ENCODE results near the gene SCAF11. TPM values are rescaled to one million over a fixed set of nuclear protein-coding genes. Genes with fewer than 3 reads are reported as not detected.

Gene SCAF11
- total and polyA plus RNA-seq, 2 experiments from 2014 or later = 57.3 to 129 TPM

DNA sequence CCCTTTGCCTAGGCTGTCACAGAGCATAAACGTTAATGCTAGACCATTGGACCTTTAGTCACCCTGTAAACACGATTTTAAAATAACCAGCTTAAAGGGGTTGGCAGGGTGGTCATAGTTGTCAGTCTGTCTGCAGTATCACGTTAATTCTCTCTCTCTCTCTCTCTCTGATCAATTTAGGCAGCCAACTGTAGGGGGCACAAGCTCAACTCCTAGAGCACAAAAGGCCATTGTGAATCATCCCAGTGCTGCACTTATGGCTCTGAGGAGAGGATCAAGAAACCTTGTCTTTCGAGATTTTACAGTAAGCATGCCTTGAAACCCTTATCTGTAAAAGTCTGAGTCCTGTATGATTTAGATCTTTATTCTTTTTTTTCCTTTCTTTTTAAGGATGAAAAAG, 97.1 kb downstream of the SCAF11 start:
- Histone ChIP-seq H3K36me3 (peaks cover 41% of the 10 kb centered on the region), H3K27ac (no peak overlapping the region), H3K4me1 (ENCODE audit: low read depth) (no peaks in the 10 kb centered on the region), H3K9me3 (ENCODE audit: low read depth) (no peaks in the 10 kb centered on the region), H3K4me3 (no peak overlapping the region), H3K27me3 (no peaks in the 10 kb centered on the region)
- TF ChIP-seq, protein P1, sequence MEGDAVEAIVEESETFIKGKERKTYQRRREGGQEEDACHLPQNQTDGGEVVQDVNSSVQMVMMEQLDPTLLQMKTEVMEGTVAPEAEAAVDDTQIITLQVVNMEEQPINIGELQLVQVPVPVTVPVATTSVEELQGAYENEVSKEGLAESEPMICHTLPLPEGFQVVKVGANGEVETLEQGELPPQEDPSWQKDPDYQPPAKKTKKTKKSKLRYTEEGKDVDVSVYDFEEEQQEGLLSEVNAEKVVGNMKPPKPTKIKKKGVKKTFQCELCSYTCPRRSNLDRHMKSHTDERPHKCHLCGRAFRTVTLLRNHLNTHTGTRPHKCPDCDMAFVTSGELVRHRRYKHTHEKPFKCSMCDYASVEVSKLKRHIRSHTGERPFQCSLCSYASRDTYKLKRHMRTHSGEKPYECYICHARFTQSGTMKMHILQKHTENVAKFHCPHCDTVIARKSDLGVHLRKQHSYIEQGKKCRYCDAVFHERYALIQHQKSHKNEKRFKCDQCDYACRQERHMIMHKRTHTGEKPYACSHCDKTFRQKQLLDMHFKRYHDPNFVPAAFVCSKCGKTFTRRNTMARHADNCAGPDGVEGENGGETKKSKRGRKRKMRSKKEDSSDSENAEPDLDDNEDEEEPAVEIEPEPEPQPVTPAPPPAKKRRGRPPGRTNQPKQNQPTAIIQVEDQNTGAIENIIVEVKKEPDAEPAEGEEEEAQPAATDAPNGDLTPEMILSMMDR (IDR thresholded peaks at IDR 0.05; ENCODE audit: low read depth, low read length) = peak; percentile 34
- peak in 1 of 2 donors; percentile 27 for DNase-seq (ENCODE audit: low read depth in 1 of 2, low spot score in 1 of 2)

DNA sequence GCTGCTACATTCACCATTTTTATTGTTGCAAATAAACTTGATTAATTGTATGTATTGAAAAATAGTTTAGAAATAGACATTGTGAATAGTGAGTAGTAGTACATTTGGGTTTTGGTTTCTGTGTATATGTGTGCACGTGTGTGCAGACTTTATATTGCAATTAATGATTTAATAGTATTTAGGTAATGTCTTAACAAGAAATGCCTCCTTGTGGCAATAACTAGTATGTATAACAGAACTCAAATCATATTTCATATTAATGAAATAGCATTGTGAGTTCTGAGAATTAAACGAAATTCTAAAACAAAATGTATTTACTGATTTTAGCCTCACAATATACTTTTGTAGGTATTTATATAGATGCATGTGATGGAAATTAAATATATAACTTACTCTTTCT, 100.1 kb downstream of the SCAF11 start:
- TF ChIP-seq, protein P1 (IDR thresholded peaks at IDR 0.05; ENCODE audit: low read depth, low read length) = no peak
- peaks cover 24% of the 10 kb centered on the region for H3K36me3 ChIP-seq
- DNase-seq (ENCODE audit: low read depth in 1 of 2, low spot score in 1 of 2) = no peak

GRCh38 chr12:45887544-45887943, 102.8 kb downstream of the SCAF11 start:
- no peaks in the 10 kb centered on the region for H3K9me3 ChIP-seq (ENCODE audit: low read depth)
- TF ChIP-seq, protein P1 (IDR thresholded peaks at IDR 0.05; ENCODE audit: low read depth, low read length) = no peak
- peaks cover 4% of the 10 kb centered on the region for H3K36me3 ChIP-seq
- DNase-seq (ENCODE audit: low read depth in 1 of 2, low spot score in 1 of 2) = no peak
- no peak overlapping the region for H3K27ac ChIP-seq
- no peaks in the 10 kb centered on the region for H3K27me3 ChIP-seq
- H3K4me3 ChIP-seq = no peak overlapping the region
- no peaks in the 10 kb centered on the region for H3K4me1 ChIP-seq (ENCODE audit: low read depth)

More for the DNA sequence above, 100.1 kb downstream of the SCAF11 start:
- H3K4me3 ChIP-seq = no peak overlapping the region
- no peak overlapping the region for H3K27ac ChIP-seq
- no peaks in the 10 kb centered on the region for H3K27me3 ChIP-seq
- no peaks in the 10 kb centered on the region for H3K9me3 ChIP-seq (ENCODE audit: low read depth)
- no peaks in the 10 kb centered on the region for H3K4me1 ChIP-seq (ENCODE audit: low read depth)

DNA sequence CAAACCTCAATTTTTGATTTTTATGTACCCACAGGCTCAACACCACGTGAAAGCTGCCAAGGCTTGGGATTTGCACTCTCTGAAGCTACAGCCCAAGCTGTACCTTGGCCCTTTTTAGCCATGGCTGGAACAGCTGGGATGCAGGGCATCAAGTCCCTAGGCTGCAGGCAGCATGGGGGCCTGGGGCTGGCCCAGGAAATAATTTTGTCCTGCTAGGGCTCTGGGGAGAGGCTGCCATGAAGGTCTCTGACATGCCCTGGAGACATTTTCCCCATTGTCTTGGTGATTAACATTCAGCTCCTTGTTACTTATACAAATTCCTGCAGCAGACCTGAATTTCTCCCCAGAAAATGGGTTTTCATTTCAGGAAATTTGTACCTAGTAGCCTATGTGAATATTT, 103.7 kb downstream of the SCAF11 start:
- no peak overlapping the region for H3K4me3 ChIP-seq
- H3K27ac ChIP-seq = no peak overlapping the region
- peaks cover 6% of the 10 kb centered on the region for H3K36me3 ChIP-seq
- no peak for DNase-seq (ENCODE audit: low read depth in 1 of 2, low spot score in 1 of 2)
- TF ChIP-seq, protein P1 (IDR thresholded peaks at IDR 0.05; ENCODE audit: low read depth, low read length) = no peak
- no peaks in the 10 kb centered on the region for H3K4me1 ChIP-seq (ENCODE audit: low read depth)
- no peaks in the 10 kb centered on the region for H3K27me3 ChIP-seq
- no peaks in the 10 kb centered on the region for H3K9me3 ChIP-seq (ENCODE audit: low read depth)

DNA sequence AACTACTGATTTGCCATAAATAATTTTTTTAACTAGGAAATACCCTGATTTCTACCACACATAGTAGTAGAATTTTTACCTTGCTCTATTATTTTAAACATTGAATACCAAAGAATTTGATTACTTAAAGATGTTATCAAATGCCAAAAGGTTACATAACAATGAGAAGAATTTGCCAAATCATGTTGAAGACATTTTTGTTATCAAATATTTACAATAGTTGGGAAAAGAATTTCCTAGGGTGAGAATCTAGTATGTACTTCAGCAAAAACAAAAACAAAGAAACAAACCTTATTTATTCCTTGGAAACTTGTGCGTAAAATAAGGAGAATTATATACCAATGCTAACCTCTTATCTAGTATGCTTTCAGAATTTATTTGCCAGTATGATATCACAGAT, 107.2 kb downstream of the SCAF11 start:
- TF ChIP-seq, protein P1 (IDR thresholded peaks at IDR 0.05; ENCODE audit: low read depth, low read length) = no peak
- H3K27ac ChIP-seq = no peak overlapping the region
- no peaks in the 10 kb centered on the region for H3K27me3 ChIP-seq
- peaks cover 17% of the 10 kb centered on the region for H3K4me1 ChIP-seq (ENCODE audit: low read depth)
- DNase-seq (ENCODE audit: low read depth in 1 of 2, low spot score in 1 of 2) = no peak
- H3K9me3 ChIP-seq (ENCODE audit: low read depth) = no peaks in the 10 kb centered on the region
- H3K4me3 ChIP-seq = no peak overlapping the region
- H3K36me3 ChIP-seq = peaks cover 6% of the 10 kb centered on the region

- TF ChIP-seq, protein P1 (IDR thresholded peaks at IDR 0.05; ENCODE audit: low read depth, low read length) = no peak
- no peak overlapping the region for H3K4me3 ChIP-seq
- no peaks in the 10 kb centered on the region for H3K27me3 ChIP-seq
- H3K9me3 ChIP-seq (ENCODE audit: low read depth) = no peaks in the 10 kb centered on the region
- peaks cover 6% of the 10 kb centered on the region for H3K36me3 ChIP-seq
- H3K4me1 ChIP-seq (ENCODE audit: low read depth) = peaks cover 24% of the 10 kb centered on the region
- H3K27ac ChIP-seq = no peak overlapping the region
- no peak for DNase-seq (ENCODE audit: low read depth in 1 of 2, low spot score in 1 of 2)
Observed at GRCh38 chr12:45880533-45880932, 109.8 kb downstream of the SCAF11 start.
